ENCODE measurements around the gene MUSTN1. TPM values are rescaled to one million over a fixed set of nuclear protein-coding genes. Genes with fewer than 3 reads are reported as not detected.

The MUSTN1 gene
- total and polyA plus RNA-seq, 2 of the 13 experiments (the other 11 are each of a cell fraction or from before 2014, with no cell fraction given), result 0.84 to 1.4 TPM

GRCh38 chr3:52857864-52858263 is 23.0 kb upstream of the MUSTN1 start (continued):
- TF ChIP-seq CENPBD1 (CRISPR knock-in tag; IDR thresholded peaks at IDR 0.05; ENCODE audit: borderline replicate concordance, low read depth), result no peak
- TF ChIP-seq ZNF746 (CRISPR knock-in tag; IDR thresholded peaks at IDR 0.05), result no peak
- TF ChIP-seq ZIK1 (CRISPR knock-in tag; IDR thresholded peaks at IDR 0.05; ENCODE audit: borderline replicate concordance, low read depth), result no peak
- TF ChIP-seq U2AF2 (IDR thresholded peaks at IDR 0.05; ENCODE audit: low read depth, low read length), result no peak

- Histone ChIP-seq H3K9ac (ENCODE audit: insufficient read depth, low read depth, low read length) (no peak overlapping the region), H3K79me2 (ENCODE audit: insufficient read depth, low read length) (no peaks in the 10 kb centered on the region), H3K36me3 (replicated peaks in 1 of 2; ENCODE audit: control insufficient read depth in 1 of 2, insufficient read depth in 2 of 2, low read length in 2 of 2) (peaks cover 0 to 1% of the 10 kb centered on the region in 2 experiments; a peak in 1 of 5 replicates), H2AFZ (ENCODE audit: low read length) (no peak overlapping the region), H4K20me1 (ENCODE audit: insufficient read depth, low read length) (no peaks in the 10 kb centered on the region), H3K4me1 (ENCODE audit: insufficient read depth, low read length) (no peaks in the 10 kb centered on the region), H3K27me3 (ENCODE audit: control insufficient read depth in 1 of 2, insufficient read depth in 2 of 2, low read length in 2 of 2) (no peaks in the 10 kb centered on the region), H3K9me3 (ENCODE audit: low read length) (no peaks in the 10 kb centered on the region), H3K4me2 (ENCODE audit: low read depth, low read length) (no peak overlapping the region), H3K27ac (ENCODE audit: extremely low read length, insufficient read depth, low read length) (no peak overlapping the region), H3K4me3 (replicated peaks in 1 of 3; ENCODE audit: insufficient read depth in 1 of 3, low read depth in 2 of 3, low read length in 3 of 3) (no peak overlapping the region)
- ATAC-seq (no peak), FAIRE-seq (no peak), DNase-seq (ENCODE audit: low spot score) (no peak)
- no TSS peak for BruUV-seq (replicated peaks)
- CTCF ChIA-PET (ENCODE audit: low intra/inter-chr PET ratio, low total read pairs), result no interaction called here
- in situ Hi-C loops (cut with HindIII; ENCODE audit: extremely low pct_ligation_motif_present, low pct_unique_long_range_greater_than_20kb), result loop anchor here (10.0 kb wide), 1 partner anchor 78 kb away; no protein-coding TSS in a partner anchor
- POLR2A ChIA-PET, result no interaction called here
- no peak for TF ChIP-seq ZNF326 (CRISPR knock-in tag; IDR thresholded peaks at IDR 0.05; ENCODE audit: borderline replicate concordance)
- TF ChIP-seq ZMAT3 (CRISPR knock-in tag; conservative IDR thresholded peaks at IDR 0.05), result no peak
- no peak for TF ChIP-seq ZNF781 (CRISPR knock-in tag; IDR thresholded peaks at IDR 0.05; ENCODE audit: borderline replicate concordance, not compliant biosample characterization)
- no peak for TF ChIP-seq AFF4 (CRISPR knock-in tag; IDR thresholded peaks at IDR 0.05)
- no peak for TF ChIP-seq FOXO1 (CRISPR knock-in tag; IDR thresholded peaks at IDR 0.05)
- TF ChIP-seq ZNF607 (CRISPR knock-in tag; IDR thresholded peaks at IDR 0.05; ENCODE audit: borderline replicate concordance), result no peak
- intact Hi-C loops (cut with micrococcal nuclease; ENCODE audit: unreplicated experiment), result no loop called here
- 97% methylated on average over 3 of the region's 3 CpGs for WGBS (ENCODE audit: low lambda C conversion rate)
Observed at GRCh38 chr3:52857133-52857532, 22.3 kb upstream of the MUSTN1 start.
